ENCODE measurements around the gene ECSCR.

The ECSCR gene

DNA sequence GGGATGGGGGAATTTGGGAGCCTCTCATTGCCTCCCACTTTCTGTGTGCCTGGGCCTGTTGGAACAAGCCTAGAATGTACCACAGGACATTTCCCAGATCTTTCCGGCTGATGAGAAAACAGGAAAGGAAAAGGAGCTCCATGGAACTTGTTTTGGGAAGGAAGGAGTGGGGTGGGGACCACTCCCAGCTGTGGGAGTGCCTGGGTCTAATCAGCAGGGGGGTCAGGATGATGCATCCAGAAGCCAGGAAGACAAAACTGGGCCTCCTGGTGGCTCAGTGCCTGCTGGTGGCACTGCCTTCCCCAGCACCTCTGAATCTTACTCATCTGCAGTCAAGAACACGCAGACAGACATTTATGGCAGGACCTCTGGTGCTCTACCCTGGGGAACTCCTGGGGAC is 11.0 kb upstream of the ECSCR start:
- no peak overlapping the region for H3K27ac ChIP-seq (ENCODE audit: low read depth, low read length)

DNA sequence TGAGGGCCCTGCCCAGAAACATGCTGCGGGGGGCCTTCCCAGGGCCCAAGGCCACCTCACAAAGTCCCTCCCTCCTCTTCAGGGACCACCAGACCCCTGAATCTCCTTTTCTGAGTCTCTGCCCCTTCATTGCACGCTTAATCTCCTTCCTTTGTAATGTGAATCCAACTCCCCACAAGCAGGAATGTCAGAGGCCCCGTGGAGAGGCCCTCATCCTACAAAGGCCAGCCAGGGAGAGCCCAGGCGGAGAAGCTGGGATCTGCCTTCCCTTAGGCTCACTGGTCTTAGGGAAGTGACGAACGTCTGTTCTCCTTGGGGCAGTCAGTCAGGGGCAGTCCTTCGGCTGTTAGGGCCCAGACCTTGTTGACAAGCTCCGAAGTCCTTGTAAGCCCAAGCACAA is 10.6 kb upstream of the ECSCR start:
- Histone ChIP-seq H3K4me1 (ENCODE audit: control insufficient read depth, insufficient read depth, low read length, unreplicated experiment) (peaks cover 21% of the 10 kb centered on the region), H3K27ac (ENCODE audit: low read depth, low read length) (no peak overlapping the region), H3K79me2 (ENCODE audit: control insufficient read depth, insufficient read depth, low read length, unreplicated experiment) (no peaks in the 10 kb centered on the region), H3K4me3 (ENCODE audit: low read depth, low read length) (no peak overlapping the region), H3K36me3 (ENCODE audit: insufficient read depth, low read length) (no peaks in the 10 kb centered on the region), H2AFZ (ENCODE audit: low read length, unreplicated experiment) (no peak overlapping the region), H3K27me3 (ENCODE audit: insufficient read depth, low read length) (no peaks in the 10 kb centered on the region)

More for the DNA sequence above, 11.0 kb upstream of the ECSCR start:
- Histone ChIP-seq H3K79me2 (ENCODE audit: control insufficient read depth, insufficient read depth, low read length, unreplicated experiment) (no peaks in the 10 kb centered on the region), H2AFZ (ENCODE audit: low read length, unreplicated experiment) (no peak overlapping the region), H3K4me3 (ENCODE audit: low read depth, low read length) (no peak overlapping the region), H3K4me1 (ENCODE audit: control insufficient read depth, insufficient read depth, low read length, unreplicated experiment) (peaks cover 21% of the 10 kb centered on the region), H3K36me3 (ENCODE audit: insufficient read depth, low read length) (no peaks in the 10 kb centered on the region), H3K27me3 (ENCODE audit: insufficient read depth, low read length) (no peaks in the 10 kb centered on the region)

DNA sequence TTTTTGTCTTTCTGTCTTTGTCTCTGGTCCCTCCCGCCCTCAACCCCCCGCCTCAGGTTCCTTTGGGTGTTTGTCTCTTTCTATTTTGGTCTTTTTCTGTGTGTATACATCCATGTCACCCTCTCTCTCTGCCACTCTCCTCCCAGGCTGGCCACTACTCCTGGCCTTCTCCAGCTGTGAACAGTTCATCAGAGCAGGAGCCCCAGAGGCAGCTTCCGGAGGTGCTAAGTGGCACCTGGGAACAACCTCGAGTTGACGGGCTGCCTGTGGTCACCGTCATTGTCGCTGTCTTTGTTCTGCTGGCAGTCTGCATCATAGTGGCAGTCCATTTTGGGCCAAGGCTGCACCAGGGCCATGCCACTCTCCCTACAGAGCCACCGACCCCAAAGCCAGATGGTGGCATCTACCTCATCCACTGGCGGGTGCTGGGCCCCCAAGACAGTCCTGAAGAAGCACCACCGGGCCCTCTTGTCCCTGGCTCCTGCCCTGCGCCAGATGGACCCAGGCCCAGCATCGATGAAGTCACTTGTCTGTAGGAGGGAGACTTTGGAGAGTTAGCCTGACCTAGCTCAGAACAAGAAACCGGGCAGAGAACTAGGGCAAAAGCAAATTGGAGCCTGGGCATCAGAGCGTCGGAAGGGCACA is 10.0 kb upstream of the ECSCR start:
- H2AFZ ChIP-seq (ENCODE audit: low read length, unreplicated experiment): no peak overlapping the region
- H3K4me1 ChIP-seq (ENCODE audit: control insufficient read depth, insufficient read depth, low read length, unreplicated experiment): peaks cover 21% of the 10 kb centered on the region
- no peaks in the 10 kb centered on the region for H3K27me3 ChIP-seq (ENCODE audit: insufficient read depth, low read length)
- no peak overlapping the region for H3K4me3 ChIP-seq (ENCODE audit: low read depth, low read length)
- H3K79me2 ChIP-seq (ENCODE audit: control insufficient read depth, insufficient read depth, low read length, unreplicated experiment): no peaks in the 10 kb centered on the region
- H3K27ac ChIP-seq (ENCODE audit: low read depth, low read length): no peak overlapping the region
- H3K36me3 ChIP-seq (ENCODE audit: insufficient read depth, low read length): no peaks in the 10 kb centered on the region

DNA sequence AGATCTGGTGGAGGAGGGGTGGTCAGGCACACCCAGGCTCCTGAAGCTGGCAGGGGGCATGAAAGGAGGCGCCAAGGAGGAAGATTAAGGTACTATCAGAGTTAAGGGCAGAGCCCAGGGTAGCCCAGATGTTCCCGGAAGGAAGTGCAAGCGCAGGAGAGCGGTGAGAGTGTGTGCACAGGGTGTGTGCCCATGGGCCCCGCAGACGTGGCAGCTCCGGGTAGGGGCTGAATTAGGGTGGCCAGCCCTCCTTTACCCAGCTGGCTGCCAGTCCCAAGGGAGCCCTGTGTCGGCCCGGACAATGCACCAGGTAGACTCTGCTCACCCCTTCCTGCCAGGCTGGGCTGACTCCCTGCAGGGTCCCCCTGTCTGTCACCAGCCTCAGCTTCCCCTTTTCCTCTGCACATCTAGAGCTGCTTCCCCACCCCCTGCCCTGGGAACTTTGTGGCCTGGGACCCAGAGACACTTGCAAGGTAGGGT is 8.3 kb upstream of the ECSCR start, which contains the start of gene SMIM33:
Gene SMIM33, plus strand, starts transcription at position 184 of the 480 bp plus-strand sequence. Its CDS starts 118 bp downstream, at position 302.
- H2AFZ ChIP-seq (ENCODE audit: low read length, unreplicated experiment): no peak within 1 kb of the TSS
- no peaks in the 10 kb centered on the region for H3K27me3 ChIP-seq (ENCODE audit: insufficient read depth, low read length)
- H3K4me1 ChIP-seq (ENCODE audit: control insufficient read depth, insufficient read depth, low read length, unreplicated experiment): peaks cover 21% of the 10 kb centered on the region
- no peaks in the 10 kb centered on the region for H3K36me3 ChIP-seq (ENCODE audit: insufficient read depth, low read length)
- no peak within 1 kb of the TSS for H3K4me3 ChIP-seq (ENCODE audit: low read depth, low read length)
- H3K79me2 ChIP-seq (ENCODE audit: control insufficient read depth, insufficient read depth, low read length, unreplicated experiment): no peaks in the 10 kb centered on the region
- H3K27ac ChIP-seq (ENCODE audit: low read depth, low read length): no peak within 1 kb of the TSS

DNA sequence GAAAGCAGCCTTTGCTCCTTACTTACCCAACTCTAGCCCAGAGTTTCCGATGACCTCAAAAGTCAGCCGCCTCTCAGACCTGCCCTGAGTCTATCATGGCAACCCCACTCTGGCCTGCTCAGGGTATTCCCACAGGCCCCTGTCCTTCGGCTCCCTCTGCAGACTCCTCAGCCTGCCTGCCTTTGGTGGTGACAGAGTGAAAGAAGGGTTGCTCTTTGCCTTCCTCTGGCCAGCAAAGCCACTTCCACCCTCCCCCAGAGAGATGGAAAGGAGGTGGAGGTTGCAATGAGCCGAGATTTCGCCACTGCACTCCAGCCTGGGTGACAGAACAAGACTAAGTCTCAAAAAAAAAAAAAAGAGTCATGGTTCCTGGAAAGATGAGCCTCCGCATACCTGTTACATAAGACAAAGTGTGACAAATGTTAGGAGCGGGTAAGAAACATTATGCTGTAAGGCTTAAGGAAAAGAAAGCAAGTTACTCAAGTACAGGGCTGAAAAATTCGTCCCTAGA is 5.9 kb upstream of the ECSCR start:
- no peak overlapping the region for H2AFZ ChIP-seq (ENCODE audit: low read length, unreplicated experiment)
- no peak overlapping the region for H3K27ac ChIP-seq (ENCODE audit: low read depth, low read length)
- no peaks in the 10 kb centered on the region for H3K36me3 ChIP-seq (ENCODE audit: insufficient read depth, low read length)
- H3K4me3 ChIP-seq (ENCODE audit: low read depth, low read length): no peak overlapping the region
- H3K4me1 ChIP-seq (ENCODE audit: control insufficient read depth, insufficient read depth, low read length, unreplicated experiment): peaks cover 4% of the 10 kb centered on the region
- no peaks in the 10 kb centered on the region for H3K79me2 ChIP-seq (ENCODE audit: control insufficient read depth, insufficient read depth, low read length, unreplicated experiment)
- no peaks in the 10 kb centered on the region for H3K27me3 ChIP-seq (ENCODE audit: insufficient read depth, low read length)

DNA sequence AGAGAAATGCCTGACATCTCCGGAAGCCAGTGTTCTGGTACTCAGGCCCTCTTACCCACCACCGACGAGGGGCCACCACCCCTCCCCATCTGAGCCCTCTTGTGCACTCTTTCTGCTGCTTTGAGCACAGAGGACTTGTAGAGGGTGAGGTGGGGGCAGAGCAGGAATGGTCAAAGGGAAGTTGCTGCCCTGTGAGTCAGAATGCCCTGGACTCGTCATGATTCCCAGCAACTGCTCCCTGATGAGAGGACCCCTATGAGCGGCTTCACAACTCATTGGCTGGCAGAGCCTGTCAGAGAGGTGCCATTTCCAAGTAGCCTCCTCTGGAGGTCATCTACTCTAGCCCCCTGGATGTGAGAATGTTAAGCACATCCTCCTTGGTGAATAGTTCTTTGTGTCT is 845 bp downstream of the ECSCR start:
- Histone ChIP-seq H3K79me2 (ENCODE audit: control insufficient read depth, insufficient read depth, low read length, unreplicated experiment) (no peaks in the 10 kb centered on the region), H3K4me1 (ENCODE audit: control insufficient read depth, insufficient read depth, low read length, unreplicated experiment) (peaks cover 27% of the 10 kb centered on the region), H3K4me3 (ENCODE audit: low read depth, low read length) (no peak overlapping the region), H3K36me3 (ENCODE audit: insufficient read depth, low read length) (no peaks in the 10 kb centered on the region), H3K27me3 (ENCODE audit: insufficient read depth, low read length) (no peaks in the 10 kb centered on the region), H2AFZ (ENCODE audit: low read length, unreplicated experiment) (no peak overlapping the region), H3K27ac (ENCODE audit: low read depth, low read length) (0 out of 2 replicates have a peak overlapping the region, but pooled peaks have one; percentile 1)

DNA sequence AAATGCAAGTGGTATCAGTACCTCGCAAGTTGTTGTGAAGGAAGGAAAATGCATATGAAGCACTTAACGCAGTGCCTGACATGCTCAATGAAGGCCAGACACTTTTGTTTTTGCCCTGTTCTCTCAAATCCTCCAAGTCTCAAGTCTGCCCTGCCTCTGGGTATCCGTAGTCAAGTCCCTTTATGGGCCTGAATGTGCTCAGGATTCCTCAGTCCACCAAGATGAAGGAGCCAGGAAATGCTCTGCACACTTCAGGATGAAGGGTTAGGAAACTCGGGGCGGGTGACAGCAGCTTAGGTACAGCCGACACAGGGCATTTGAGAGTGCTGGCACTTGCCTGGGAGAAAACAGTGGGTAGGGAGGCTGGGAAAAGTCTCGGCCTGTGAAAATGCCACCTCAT is 1.4 kb downstream of the ECSCR start:
- H2AFZ ChIP-seq (ENCODE audit: low read length, unreplicated experiment): no peak overlapping the region

DNA sequence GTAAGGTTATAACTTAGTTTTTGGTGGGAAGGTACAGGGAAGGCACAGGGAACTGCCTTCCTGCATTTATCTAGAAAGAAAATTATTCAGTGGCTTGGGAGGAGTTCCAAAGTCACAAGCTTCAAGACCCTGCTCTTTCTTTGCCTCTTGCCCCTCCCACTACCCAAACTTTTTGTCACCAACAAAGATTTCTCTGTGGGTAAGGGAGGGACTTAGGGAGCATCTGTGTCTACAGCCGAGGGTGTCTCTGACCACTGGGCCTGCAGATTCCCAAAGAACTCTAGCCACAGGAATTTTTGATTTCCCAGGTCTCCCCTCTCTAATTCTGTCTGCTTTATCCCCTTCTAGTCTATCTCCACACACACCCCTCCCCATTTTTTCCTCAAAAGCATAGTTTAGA is 2.1 kb downstream of the ECSCR start:
- Histone ChIP-seq H3K27ac (ENCODE audit: low read depth, low read length) (no peak overlapping the region), H3K4me1 (ENCODE audit: control insufficient read depth, insufficient read depth, low read length, unreplicated experiment) (peaks cover 27% of the 10 kb centered on the region), H3K36me3 (ENCODE audit: insufficient read depth, low read length) (no peaks in the 10 kb centered on the region), H3K79me2 (ENCODE audit: control insufficient read depth, insufficient read depth, low read length, unreplicated experiment) (no peaks in the 10 kb centered on the region), H3K4me3 (ENCODE audit: low read depth, low read length) (no peak overlapping the region), H3K27me3 (ENCODE audit: insufficient read depth, low read length) (no peaks in the 10 kb centered on the region), H2AFZ (ENCODE audit: low read length, unreplicated experiment) (no peak overlapping the region)

More for the DNA sequence above, 1.4 kb downstream of the ECSCR start:
- H3K36me3 ChIP-seq (ENCODE audit: insufficient read depth, low read length): no peaks in the 10 kb centered on the region
- H3K4me1 ChIP-seq (ENCODE audit: control insufficient read depth, insufficient read depth, low read length, unreplicated experiment): peaks cover 27% of the 10 kb centered on the region
- H3K27me3 ChIP-seq (ENCODE audit: insufficient read depth, low read length): no peaks in the 10 kb centered on the region
- H3K79me2 ChIP-seq (ENCODE audit: control insufficient read depth, insufficient read depth, low read length, unreplicated experiment): no peaks in the 10 kb centered on the region
- H3K27ac ChIP-seq (ENCODE audit: low read depth, low read length): no peak overlapping the region
- H3K4me3 ChIP-seq (ENCODE audit: low read depth, low read length): no peak overlapping the region

DNA sequence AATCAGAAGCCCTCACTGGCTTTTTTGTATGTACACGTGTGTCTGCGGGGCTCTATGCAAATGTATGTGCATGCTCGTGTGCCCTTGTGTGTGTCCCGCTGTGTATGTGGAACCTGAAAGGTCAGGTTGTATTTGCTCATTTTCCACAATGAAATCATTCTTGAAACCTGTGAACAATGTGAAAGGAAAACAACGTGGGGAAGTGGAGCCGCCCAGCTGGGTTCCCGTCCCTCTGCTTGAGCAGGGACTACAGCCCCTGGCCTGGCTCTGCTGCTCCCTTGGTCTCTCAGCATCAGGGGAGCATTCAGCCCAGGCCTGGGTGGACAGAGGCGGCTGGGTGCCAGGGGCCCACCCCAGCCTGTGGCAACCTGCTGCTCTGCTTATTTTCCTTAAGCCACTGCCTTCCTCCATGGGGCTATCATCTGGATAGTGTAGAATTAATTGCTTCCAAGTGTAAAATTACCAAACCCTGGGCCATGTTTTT is 3.0 kb downstream of the ECSCR start:
- no peak overlapping the region for H3K4me3 ChIP-seq (ENCODE audit: low read depth, low read length)
- peak overlapping the region; percentile 57 for H2AFZ ChIP-seq (ENCODE audit: low read length, unreplicated experiment)
- H3K27ac ChIP-seq (ENCODE audit: low read depth, low read length): no peak overlapping the region
- H3K27me3 ChIP-seq (ENCODE audit: insufficient read depth, low read length): no peaks in the 10 kb centered on the region
- H3K79me2 ChIP-seq (ENCODE audit: control insufficient read depth, insufficient read depth, low read length, unreplicated experiment): no peaks in the 10 kb centered on the region
- H3K36me3 ChIP-seq (ENCODE audit: insufficient read depth, low read length): no peaks in the 10 kb centered on the region
- peaks cover 27% of the 10 kb centered on the region for H3K4me1 ChIP-seq (ENCODE audit: control insufficient read depth, insufficient read depth, low read length, unreplicated experiment)

DNA sequence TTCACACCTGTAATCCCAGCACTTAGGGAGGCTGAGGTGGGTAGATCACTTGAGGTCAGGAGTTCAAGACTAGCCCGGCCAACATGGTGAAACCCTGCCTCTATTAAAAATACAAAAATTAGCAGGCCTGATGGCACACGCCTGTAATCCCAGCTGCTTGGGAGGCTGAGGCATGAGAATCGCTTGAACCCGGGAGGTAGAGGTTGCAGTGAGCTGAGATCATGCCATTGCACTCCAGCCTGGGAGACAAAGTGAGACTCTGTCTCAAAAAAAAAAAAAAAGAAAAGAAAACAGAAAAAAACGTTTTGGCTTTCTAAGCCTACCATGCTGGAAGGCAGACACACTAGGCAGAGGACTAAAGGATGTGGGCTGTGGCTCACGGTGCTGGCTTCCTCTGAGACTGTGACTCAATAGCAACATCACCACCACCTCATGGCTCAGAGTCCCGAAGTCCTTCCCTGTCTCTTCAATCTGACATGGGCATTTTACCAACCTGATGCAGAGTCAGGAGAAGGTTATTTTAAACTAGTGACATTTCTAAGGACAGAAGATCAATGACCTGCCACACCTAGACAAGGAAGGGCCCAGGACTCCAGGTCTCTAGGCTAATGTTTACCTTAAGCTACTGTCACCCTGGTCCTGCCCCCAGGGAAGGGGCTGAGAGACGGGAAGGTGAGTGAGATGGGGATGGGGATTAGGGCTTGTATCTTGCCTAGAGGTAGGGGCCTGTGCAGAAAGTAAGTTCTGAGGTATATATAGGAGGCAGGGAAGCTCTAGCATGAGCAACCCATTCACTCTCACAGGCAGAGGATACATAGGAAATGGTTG is 3.7 kb downstream of the ECSCR start:
- H2AFZ ChIP-seq (ENCODE audit: low read length, unreplicated experiment): peak overlapping the region; percentile 57

More for the DNA sequence above, 3.7 kb downstream of the ECSCR start:
- Histone ChIP-seq H3K27ac (ENCODE audit: low read depth, low read length) (peak overlapping the region; percentile 38), H3K79me2 (ENCODE audit: control insufficient read depth, insufficient read depth, low read length, unreplicated experiment) (no peaks in the 10 kb centered on the region), H3K4me1 (ENCODE audit: control insufficient read depth, insufficient read depth, low read length, unreplicated experiment) (peaks cover 27% of the 10 kb centered on the region), H3K27me3 (ENCODE audit: insufficient read depth, low read length) (no peaks in the 10 kb centered on the region), H3K4me3 (ENCODE audit: low read depth, low read length) (no peak overlapping the region), H3K36me3 (ENCODE audit: insufficient read depth, low read length) (no peaks in the 10 kb centered on the region)

Data from ACC112 (cell line).